Muscle layer of duodenum (tissue), 2 donors: ENCODE results near the gene DUSP10.

Experiments
- H3K27ac ChIP-seq: one replicate; pipeline ENCODE4 v1.7.0; 2013; ENCODE audit warnings: mild to moderate bottlenecking, low read length
- H3K27me3 ChIP-seq: one replicate; pipeline ENCODE4 v1.7.0; 2013; ENCODE audit warnings: low read depth, mild to moderate bottlenecking, control low read depth, low read length
- H3K36me3 ChIP-seq, 2 donors: one replicate each; pipeline ENCODE4 v1.7.0; 2013; ENCODE audit warnings: low read length in 2 of 2, control low read depth in 1 of 2, mild to moderate bottlenecking in 1 of 2; ENCODE audit not compliant: insufficient read depth in 2 of 2, control insufficient read depth in 1 of 2
- H3K4me1 ChIP-seq, 2 donors: one replicate each; pipeline ENCODE4 v1.7.0; 2013; ENCODE audit warnings: low read length in 2 of 2, mild to moderate bottlenecking in 2 of 2, control low read depth in 1 of 2, moderate library complexity in 1 of 2; ENCODE audit not compliant: insufficient read depth in 2 of 2, control insufficient read depth in 1 of 2
- H3K4me3 ChIP-seq, 2 donors: one replicate each; pipeline ENCODE4 v1.7.0; 2013; ENCODE audit warnings: low read length in 2 of 2, low read depth in 1 of 2, mild to moderate bottlenecking in 1 of 2
- H3K9me3 ChIP-seq, 2 donors: one replicate each; pipeline ENCODE4 v1.7.0; 2013; ENCODE audit warnings: low read length in 2 of 2, control low read depth in 1 of 2, mild to moderate bottlenecking in 1 of 2; ENCODE audit not compliant: control insufficient read depth in 1 of 2
- donor health status: healthy.

The DUSP10 gene

GRCh38 chr1:221761354-221762002 is 19.6 kb upstream of the DUSP10 start:
- H3K9me3 ChIP-seq: no peaks in the 10 kb centered on the region
- H3K27me3 ChIP-seq: no peaks in the 10 kb centered on the region
- no peak overlapping the region for H3K4me3 ChIP-seq
- H3K36me3 ChIP-seq: no peaks in the 10 kb centered on the region
- H3K27ac ChIP-seq: no peak overlapping the region
- no peaks in the 10 kb centered on the region for H3K4me1 ChIP-seq

- H3K27me3 ChIP-seq: no peaks in the 10 kb centered on the region
- no peaks in the 10 kb centered on the region for H3K4me1 ChIP-seq
- H3K27ac ChIP-seq: no peak overlapping the region
- no peaks in the 10 kb centered on the region for H3K9me3 ChIP-seq
- H3K36me3 ChIP-seq: no peaks in the 10 kb centered on the region
- H3K4me3 ChIP-seq: no peak overlapping the region
Observed at GRCh38 chr1:221760911-221761310, 19.0 kb upstream of the DUSP10 start.

GRCh38 chr1:221759436-221759835 is 17.5 kb upstream of the DUSP10 start:
- no peak overlapping the region for H3K4me3 ChIP-seq
- no peaks in the 10 kb centered on the region for H3K27me3 ChIP-seq
- H3K4me1 ChIP-seq: no peaks in the 10 kb centered on the region
- no peaks in the 10 kb centered on the region for H3K9me3 ChIP-seq
- H3K36me3 ChIP-seq: no peaks in the 10 kb centered on the region
- H3K27ac ChIP-seq: no peak overlapping the region

- Histone ChIP-seq H3K9me3 (no peaks in the 10 kb centered on the region), H3K27ac (no peak overlapping the region), H3K27me3 (no peaks in the 10 kb centered on the region)
Observed at GRCh38 chr1:221758455-221758854, 16.6 kb upstream of the DUSP10 start.

GRCh38 chr1:221756830-221757551 is 15.1 kb upstream of the DUSP10 start:
- H3K27ac ChIP-seq: no peak overlapping the region
- H3K36me3 ChIP-seq: no peaks in the 10 kb centered on the region
- H3K27me3 ChIP-seq: no peaks in the 10 kb centered on the region
- no peaks in the 10 kb centered on the region for H3K9me3 ChIP-seq
- no peaks in the 10 kb centered on the region for H3K4me1 ChIP-seq
- H3K4me3 ChIP-seq: no peak overlapping the region

More at GRCh38 chr1:221758455-221758854, 16.6 kb upstream of the DUSP10 start:
- Histone ChIP-seq H3K4me3 (no peak overlapping the region), H3K36me3 (no peaks in the 10 kb centered on the region), H3K4me1 (no peaks in the 10 kb centered on the region)

- H3K36me3 ChIP-seq: no peaks in the 10 kb centered on the region
- no peaks in the 10 kb centered on the region for H3K27me3 ChIP-seq
- H3K4me3 ChIP-seq: no peak overlapping the region
- no peaks in the 10 kb centered on the region for H3K9me3 ChIP-seq
- no peak overlapping the region for H3K27ac ChIP-seq
- H3K4me1 ChIP-seq: no peaks in the 10 kb centered on the region
Observed at GRCh38 chr1:221753828-221754188, 11.9 kb upstream of the DUSP10 start.

GRCh38 chr1:221751226-221751887 is 9.5 kb upstream of the DUSP10 start:
- no peak overlapping the region for H3K27ac ChIP-seq
- H3K4me3 ChIP-seq: no peak overlapping the region
- H3K4me1 ChIP-seq: no peaks in the 10 kb centered on the region
- H3K9me3 ChIP-seq: no peaks in the 10 kb centered on the region
- H3K27me3 ChIP-seq: no peaks in the 10 kb centered on the region
- H3K36me3 ChIP-seq: no peaks in the 10 kb centered on the region

GRCh38 chr1:221748981-221749380 is 7.1 kb upstream of the DUSP10 start:
- Histone ChIP-seq H3K27ac (no peak overlapping the region), H3K4me1 (no peaks in the 10 kb centered on the region), H3K4me3 (no peak overlapping the region)

GRCh38 chr1:221747839-221748238 is 6.0 kb upstream of the DUSP10 start:
- Histone ChIP-seq H3K36me3 (no peaks in the 10 kb centered on the region), H3K4me1 (no peaks in the 10 kb centered on the region), H3K27me3 (no peaks in the 10 kb centered on the region), H3K4me3 (no peak overlapping the region), H3K27ac (no peak overlapping the region), H3K9me3 (no peaks in the 10 kb centered on the region)

More at GRCh38 chr1:221748981-221749380, 7.1 kb upstream of the DUSP10 start:
- no peaks in the 10 kb centered on the region for H3K9me3 ChIP-seq
- H3K36me3 ChIP-seq: no peaks in the 10 kb centered on the region
- H3K27me3 ChIP-seq: no peaks in the 10 kb centered on the region

- peaks cover 0 to 7% of the 10 kb centered on the region in 2 donors for H3K4me1 ChIP-seq
- H3K27ac ChIP-seq: peak overlapping the region; percentile 87
- peak overlapping the region; percentile 74 to 91 for H3K4me3 ChIP-seq
- H3K36me3 ChIP-seq: peaks cover 0 to 3% of the 10 kb centered on the region in 2 donors
- H3K27me3 ChIP-seq: no peaks in the 10 kb centered on the region
- no peaks in the 10 kb centered on the region for H3K9me3 ChIP-seq
Observed at GRCh38 chr1:221743416-221744208, 1.7 kb upstream of the DUSP10 start.
